ENCODE measurements around the gene NAT16. TPM values are rescaled to one million over a fixed set of nuclear protein-coding genes. Genes with fewer than 3 reads are reported as not detected.
A peak's percentile ranks its signal among the peaks of the same experiment; 100 is the strongest.

Gene NAT16
- total RNA-seq, 3 donors from 2014 or later, result not detected

- no peaks in the 10 kb centered on the region for H3K36me3 ChIP-seq (ENCODE audit: low read depth)
- intact Hi-C loops (cut with DNase I, micrococcal nuclease), result no loop called here
- ATAC-seq (no peak), DNase-seq (no peak)
- no peak overlapping the region for H3K4me3 ChIP-seq
- no peaks in the 10 kb centered on the region for H3K9me3 ChIP-seq
- TF ChIP-seq CTCF (IDR thresholded peaks at IDR 0.05), result no peak
- peaks cover 3% of the 10 kb centered on the region for H3K4me1 ChIP-seq (ENCODE audit: low read depth)
Observed at GRCh38 chr7:101195884-101196283, 15.8 kb upstream of the NAT16 start.

- Histone ChIP-seq H3K36me3 (ENCODE audit: low read depth) (no peaks in the 10 kb centered on the region), H3K4me3 (no peak overlapping the region), H3K4me1 (ENCODE audit: low read depth) (peaks cover 7% of the 10 kb centered on the region), H3K9me3 (no peaks in the 10 kb centered on the region)
- no peak for TF ChIP-seq CTCF (IDR thresholded peaks at IDR 0.05)
- DNase-seq (no peak), ATAC-seq (no peak)
- intact Hi-C loops (cut with DNase I, micrococcal nuclease), result no loop called here
Observed at GRCh38 chr7:101189109-101189508, 9.0 kb upstream of the NAT16 start.

- Histone ChIP-seq H3K9me3 (no peaks in the 10 kb centered on the region), H3K4me3 (no peak overlapping the region), H3K36me3 (ENCODE audit: low read depth) (no peaks in the 10 kb centered on the region), H3K4me1 (ENCODE audit: low read depth) (peaks cover 4% of the 10 kb centered on the region)
- TF ChIP-seq CTCF (IDR thresholded peaks at IDR 0.05), result no peak
- ATAC-seq (no peak), DNase-seq (no peak)
- intact Hi-C loops (cut with DNase I, micrococcal nuclease), result no loop called here
Observed at GRCh38 chr7:101186844-101187428, 6.8 kb upstream of the NAT16 start.

GRCh38 chr7:101186194-101186593, 6.1 kb upstream of the NAT16 start:
- no peaks in the 10 kb centered on the region for H3K9me3 ChIP-seq
- no peak for ATAC-seq
- H3K36me3 ChIP-seq (ENCODE audit: low read depth), result no peaks in the 10 kb centered on the region
- no peak for DNase-seq
- TF ChIP-seq CTCF (IDR thresholded peaks at IDR 0.05), result no peak
- peaks cover 4% of the 10 kb centered on the region for H3K4me1 ChIP-seq (ENCODE audit: low read depth)
- intact Hi-C loops (cut with DNase I, micrococcal nuclease), result no loop called here
- H3K4me3 ChIP-seq, result no peak overlapping the region

GRCh38 chr7:101185258-101185839, 5.3 kb upstream of the NAT16 start:
- ATAC-seq (peak; percentile 40), DNase-seq (no peak)
- H3K4me1 ChIP-seq (ENCODE audit: low read depth), result peaks cover 4% of the 10 kb centered on the region
- H3K4me3 ChIP-seq, result no peak overlapping the region
- intact Hi-C loops (cut with DNase I, micrococcal nuclease), result no loop called here
- H3K9me3 ChIP-seq, result no peaks in the 10 kb centered on the region
- no peak for TF ChIP-seq CTCF (IDR thresholded peaks at IDR 0.05)
- H3K36me3 ChIP-seq (ENCODE audit: low read depth), result no peaks in the 10 kb centered on the region

Measured in mucosa of descending colon (tissue), 3 donors.